ENCODE measurements around the gene ID1. TPM values are rescaled to one million over a fixed set of nuclear protein-coding genes. Genes with fewer than 3 reads are reported as not detected.
"Not testable (repeated sequence)": the region's sequence is repeated elsewhere in the genome, so short reads cannot be mapped to it uniquely, and the experiment has no call there.

The ID1 gene
- total and polyA plus RNA-seq, 2 donors from 2014 or later = 189 to 293 TPM

GRCh38 chr20:31573555-31574321 is 31.4 kb upstream of the ID1 start:
- intact Hi-C loops (cut with DNase I) = no loop called here
- TF ChIP-seq CTCF (IDR thresholded peaks at IDR 0.05; ENCODE audit: borderline replicate concordance, extremely low read depth, insufficient read depth) = no peak
- peak overlapping the region in 2 of 3 donors; percentile 57 to 82 for H3K9ac ChIP-seq (ENCODE audit: low read length in 3 of 3)
- no peak for FAIRE-seq
- H3K27me3 ChIP-seq (ENCODE audit: control insufficient read depth, insufficient read depth, low read length) = no peaks in the 10 kb centered on the region
- H3K4me1 ChIP-seq (ENCODE audit: control insufficient read depth in 2 of 3, insufficient read depth in 2 of 3, low read depth in 1 of 3, low read length in 3 of 3) = peaks cover 0 to 16% (median 13%) of the 10 kb centered on the region in 3 donors
- no peaks in the 10 kb centered on the region for H3K36me3 ChIP-seq (ENCODE audit: control insufficient read depth in 2 of 3, insufficient read depth in 3 of 3, low read length in 3 of 3)
- H3K9me3 ChIP-seq (ENCODE audit: control insufficient read depth in 2 of 3, insufficient read depth in 1 of 3, low read length in 3 of 3) = no peaks in the 10 kb centered on the region
- peak in 1 of 5 donors; percentile 29 for DNase-seq
- peak overlapping the region; percentile 46 to 77 (median 71) for H3K4me3 ChIP-seq (ENCODE audit: low read length in 3 of 3)
- peak overlapping the region; percentile 78 to 93 for H3K27ac ChIP-seq (ENCODE audit: low read depth in 2 of 2, low read length in 2 of 2)

- H3K4me1 ChIP-seq (ENCODE audit: control insufficient read depth in 2 of 3, insufficient read depth in 2 of 3, low read depth in 1 of 3, low read length in 3 of 3) = peaks cover 0 to 14% (median 13%) of the 10 kb centered on the region in 3 donors
- intact Hi-C loops (cut with DNase I); H3K9ac ChIP-seq (ENCODE audit: low read length in 3 of 3); H3K27me3 ChIP-seq (ENCODE audit: control insufficient read depth, insufficient read depth, low read length); H3K9me3 ChIP-seq (ENCODE audit: control insufficient read depth in 2 of 3, insufficient read depth in 1 of 3, low read length in 3 of 3); H3K4me3 ChIP-seq (ENCODE audit: low read length in 3 of 3); FAIRE-seq; DNase-seq; H3K36me3 ChIP-seq (ENCODE audit: control insufficient read depth in 2 of 3, insufficient read depth in 3 of 3, low read length in 3 of 3); H3K27ac ChIP-seq (ENCODE audit: low read depth in 2 of 2, low read length in 2 of 2): not testable (repeated sequence)
These were observed 30.1 kb upstream of the ID1 start for GRCh38 chr20:31574986-31575385.

- intact Hi-C loops (cut with DNase I) = no loop called here
- Histone ChIP-seq H3K27ac (ENCODE audit: low read depth in 2 of 2, low read length in 2 of 2) (no peak overlapping the region), H3K36me3 (ENCODE audit: control insufficient read depth in 2 of 3, insufficient read depth in 3 of 3, low read length in 3 of 3) (no peaks in the 10 kb centered on the region), H3K4me3 (ENCODE audit: low read length in 3 of 3) (no peak overlapping the region), H3K27me3 (ENCODE audit: control insufficient read depth, insufficient read depth, low read length) (no peaks in the 10 kb centered on the region), H3K4me1 (ENCODE audit: control insufficient read depth in 2 of 3, insufficient read depth in 2 of 3, low read depth in 1 of 3, low read length in 3 of 3) (peaks cover 0 to 14% (median 13%) of the 10 kb centered on the region in 3 donors), H3K9ac (ENCODE audit: low read length in 3 of 3) (no peak overlapping the region), H3K9me3 (ENCODE audit: control insufficient read depth in 2 of 3, insufficient read depth in 1 of 3, low read length in 3 of 3) (no peaks in the 10 kb centered on the region)
- FAIRE-seq (no peak), DNase-seq (no peak)
- no peak for TF ChIP-seq CTCF (IDR thresholded peaks at IDR 0.05; ENCODE audit: borderline replicate concordance, extremely low read depth, insufficient read depth)
These were observed 28.3 kb upstream of the ID1 start for GRCh38 chr20:31576751-31577150.

GRCh38 chr20:31577194-31577593 is 27.9 kb upstream of the ID1 start:
- H3K4me1 ChIP-seq (ENCODE audit: control insufficient read depth in 2 of 3, insufficient read depth in 2 of 3, low read depth in 1 of 3, low read length in 3 of 3) = peaks cover 0 to 12% (median 11%) of the 10 kb centered on the region in 3 donors
- no peaks in the 10 kb centered on the region for H3K27me3 ChIP-seq (ENCODE audit: control insufficient read depth, insufficient read depth, low read length)
- intact Hi-C loops (cut with DNase I) = no loop called here
- no peak overlapping the region for H3K9ac ChIP-seq (ENCODE audit: low read length in 3 of 3)
- no peak overlapping the region for H3K4me3 ChIP-seq (ENCODE audit: low read length in 3 of 3)
- no peak for FAIRE-seq
- no peak for DNase-seq
- H3K36me3 ChIP-seq (ENCODE audit: control insufficient read depth in 2 of 3, insufficient read depth in 3 of 3, low read length in 3 of 3) = no peaks in the 10 kb centered on the region
- no peaks in the 10 kb centered on the region for H3K9me3 ChIP-seq (ENCODE audit: control insufficient read depth in 2 of 3, insufficient read depth in 1 of 3, low read length in 3 of 3)
- no peak for TF ChIP-seq CTCF (IDR thresholded peaks at IDR 0.05; ENCODE audit: borderline replicate concordance, extremely low read depth, insufficient read depth)
- no peak overlapping the region for H3K27ac ChIP-seq (ENCODE audit: low read depth in 2 of 2, low read length in 2 of 2)
